Smooth muscle cell of the coronary artery (primary cell): ENCODE measurements around the gene RAB5IF. TPM values are rescaled to one million over a fixed set of nuclear protein-coding genes. Genes with fewer than 3 reads are reported as not detected.

Experiments
- total RNA-seq: library from RNA; depleted of rRNA; stranded (reverse); fragments of >200 nt; gene quantifications from 2 replicates; pipeline ENCODE4 v1.2.3, GENCODE V29; 2014; ENCODE audit warnings: low replicate concordance

The RAB5IF gene, protein sequence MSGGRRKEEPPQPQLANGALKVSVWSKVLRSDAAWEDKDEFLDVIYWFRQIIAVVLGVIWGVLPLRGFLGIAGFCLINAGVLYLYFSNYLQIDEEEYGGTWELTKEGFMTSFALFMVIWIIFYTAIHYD
- 27.5 and 50.7 TPM in 2 replicates for total RNA-seq

DNA sequence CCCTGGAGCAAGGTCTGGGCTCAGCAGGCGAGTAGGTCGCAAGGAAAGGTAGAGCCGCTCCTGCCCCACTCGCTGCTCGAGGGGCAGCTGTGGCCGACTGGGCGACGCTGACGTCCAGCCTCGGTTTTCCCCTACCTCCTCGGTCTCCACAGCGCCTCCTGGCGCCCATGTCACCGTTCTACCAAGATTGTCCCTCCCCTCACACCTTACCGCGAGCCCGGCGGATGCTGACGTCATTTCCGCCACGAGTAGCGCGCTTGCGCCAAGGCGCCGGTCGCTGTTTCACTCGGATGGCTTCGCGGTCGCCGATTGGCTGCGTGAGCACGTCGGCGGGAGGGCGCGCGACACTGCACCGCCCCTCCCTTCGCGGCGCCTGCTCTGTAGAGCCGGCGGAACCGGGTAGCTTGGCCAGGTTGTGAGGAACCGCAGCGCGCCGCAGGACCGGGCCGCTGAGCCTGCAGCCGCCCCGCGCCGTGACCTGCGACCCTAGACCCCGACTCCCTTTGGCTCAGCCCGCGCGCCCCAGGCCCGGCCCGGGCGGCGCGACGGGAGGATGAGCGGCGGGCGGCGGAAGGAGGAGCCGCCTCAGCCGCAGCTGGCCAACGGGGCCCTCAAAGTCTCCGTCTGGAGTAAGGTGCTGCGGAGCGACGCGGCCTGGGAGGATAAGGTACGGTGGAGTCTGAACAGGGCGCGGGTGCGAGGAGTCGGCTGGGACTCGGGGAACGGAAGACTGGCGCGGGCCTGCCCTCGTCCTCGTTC lies at the start of gene RAB5IF:
Gene RAB5IF (plus strand): TSS at position 381 of the 759 bp plus-strand sequence. CDS start 173 bp downstream, at position 554.

DNA sequence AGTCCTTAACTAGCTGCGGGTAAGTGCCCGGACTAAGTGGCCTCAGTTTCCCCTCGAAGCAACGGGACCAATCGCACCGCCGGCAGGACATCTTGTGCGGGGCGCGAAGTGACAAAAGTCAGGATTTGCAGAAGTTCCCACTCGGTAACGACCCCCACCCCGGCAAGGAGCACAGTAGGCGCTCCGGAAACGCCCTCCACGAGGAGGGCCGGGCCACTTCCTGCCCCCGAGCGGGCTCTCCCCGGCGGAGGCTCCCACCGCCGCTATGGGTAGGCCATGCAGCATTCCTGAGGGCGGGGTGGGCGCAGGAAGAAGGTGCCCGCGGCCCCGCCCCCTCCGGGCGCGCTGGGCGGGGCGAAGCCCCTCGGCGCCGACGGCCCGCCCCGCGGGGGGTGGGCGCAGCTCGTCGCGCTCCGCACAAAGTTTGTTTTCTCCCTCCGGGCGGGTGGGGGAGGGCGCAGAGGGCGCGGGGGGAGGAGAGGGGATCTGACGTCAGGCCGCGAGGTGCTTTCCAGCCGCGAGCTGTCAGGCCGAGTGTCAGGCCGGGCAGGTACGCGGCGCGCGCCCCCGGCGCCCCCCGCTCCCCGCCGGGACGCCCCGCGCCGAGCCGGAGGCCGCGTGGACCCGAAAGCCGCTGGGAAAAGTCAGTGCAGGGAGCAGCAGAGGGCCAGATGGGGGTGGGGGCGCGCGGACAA lies 32.3 kb upstream of the RAB5IF start, which contains the start of gene TGIF2:
Gene TGIF2 (plus strand): TSS at position 495 of the 695 bp plus-strand sequence. CDS start 5,178 bp downstream, outside the sequence.

DNA sequence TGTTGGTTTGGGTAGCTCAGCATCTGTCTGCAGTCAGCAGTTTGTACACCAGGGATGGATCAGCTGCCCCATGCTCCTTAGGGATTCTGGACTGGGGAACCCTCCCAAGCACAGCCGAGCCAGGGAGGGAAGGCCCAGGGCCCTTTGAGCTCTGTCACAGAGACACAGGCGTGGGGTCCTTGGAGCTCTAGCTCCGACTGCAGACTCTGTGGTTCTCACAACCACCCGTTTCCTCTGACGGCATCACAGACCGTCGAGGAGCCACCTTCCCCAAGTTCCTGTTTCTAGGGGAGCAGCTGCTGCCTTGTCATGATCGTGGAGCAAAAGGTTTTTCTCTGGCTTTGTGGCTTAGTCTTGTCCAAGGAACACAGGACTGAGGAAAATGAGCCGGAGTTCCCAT lies 40.4 kb downstream of the RAB5IF start, which contains the start of gene SLA2:
Gene SLA2 (minus strand): TSS at position 199 of the 400 bp plus-strand sequence. CDS start 4,861 bp downstream, outside the sequence.

Other genes with a start within 250 kb of the RAB5IF start
- 5.6 and 13.4 TPM in 2 replicates for gene MYL9, start 64.3 kb upstream of the RAB5IF start, total RNA-seq
- 1.8 and 12.1 TPM in 2 replicates for gene TGIF2, start 32.2 kb upstream of the RAB5IF start, total RNA-seq
- not detected in 2 replicates for gene SLA2, start 40.4 kb downstream of the RAB5IF start, total RNA-seq
- 16.5 and 17.7 TPM in 2 replicates for gene NDRG3, start 140.3 kb downstream of the RAB5IF start, total RNA-seq
- 5.9 and 9.5 TPM in 2 replicates for gene DSN1, start 168.0 kb downstream of the RAB5IF start, total RNA-seq